Measurements from ENCODE around the gene ATG4D.
"Not testable (repeated sequence)": the region's sequence is repeated elsewhere in the genome, so short reads cannot be mapped to it uniquely, and the experiment has no call there.

The ATG4D gene

GRCh38 chr19:10568826-10569651, 25.3 kb downstream of the ATG4D start, which contains the start of gene CDKN2D:
Gene CDKN2D, minus strand, starts transcription at chr19:10568979. Its CDS starts 326 bp downstream, at chr19:10568653.
- peak within 1 kb of the TSS; percentile 91 for H3K4me3 Mint-ChIP-seq
- no peaks in the 10 kb centered on the region for H3K9me3 Mint-ChIP-seq
- peak within 1 kb of the TSS; percentile 97 for H3K27ac Mint-ChIP-seq
- H3K27me3 Mint-ChIP-seq, result no peaks in the 10 kb centered on the region
- DNase-seq, result peak; percentile 100
- peaks cover 39% of the 10 kb centered on the region for H3K36me3 Mint-ChIP-seq (ENCODE audit: low read depth)
- H3K4me1 Mint-ChIP-seq (ENCODE audit: low read depth), result peaks cover 45% of the 10 kb centered on the region

GRCh38 chr19:10573793-10574192, 30.1 kb downstream of the ATG4D start:
- DNase-seq, H3K4me3 Mint-ChIP-seq: not testable (repeated sequence)
- H3K4me1 Mint-ChIP-seq (ENCODE audit: low read depth), result peaks cover 17% of the 10 kb centered on the region

GRCh38 chr19:10574462-10574861, 30.8 kb downstream of the ATG4D start:
- DNase-seq, result no peak
- H3K36me3 Mint-ChIP-seq (ENCODE audit: low read depth), result peaks cover under 1% of the 10 kb centered on the region
- H3K9me3 Mint-ChIP-seq, result no peaks in the 10 kb centered on the region
- H3K27me3 Mint-ChIP-seq, result no peaks in the 10 kb centered on the region
- no peak overlapping the region for H3K27ac Mint-ChIP-seq
- no peak overlapping the region for H3K4me3 Mint-ChIP-seq
- peaks cover 13% of the 10 kb centered on the region for H3K4me1 Mint-ChIP-seq (ENCODE audit: low read depth)

More at GRCh38 chr19:10573793-10574192, 30.1 kb downstream of the ATG4D start:
- H3K27ac Mint-ChIP-seq; H3K9me3 Mint-ChIP-seq; H3K27me3 Mint-ChIP-seq; H3K36me3 Mint-ChIP-seq (ENCODE audit: low read depth): not testable (repeated sequence)

GRCh38 chr19:10575011-10575716, 31.5 kb downstream of the ATG4D start:
- Mint-ChIP-seq H3K9me3 (no peaks in the 10 kb centered on the region), H3K36me3 (ENCODE audit: low read depth) (no peaks in the 10 kb centered on the region), H3K27me3 (no peaks in the 10 kb centered on the region), H3K4me3 (no peak overlapping the region), H3K4me1 (ENCODE audit: low read depth) (peaks cover 8% of the 10 kb centered on the region), H3K27ac (no peak overlapping the region)
- no peak for DNase-seq

- Mint-ChIP-seq H3K27me3 (no peaks in the 10 kb centered on the region), H3K9me3 (no peaks in the 10 kb centered on the region), H3K36me3 (ENCODE audit: low read depth) (no peaks in the 10 kb centered on the region), H3K27ac (no peak overlapping the region), H3K4me3 (no peak overlapping the region), H3K4me1 (ENCODE audit: low read depth) (peaks cover 8% of the 10 kb centered on the region)
- no peak for DNase-seq
Measured at GRCh38 chr19:10577951-10578350, 34.2 kb downstream of the ATG4D start.

GRCh38 chr19:10580979-10581631, 37.4 kb downstream of the ATG4D start:
- H3K27ac Mint-ChIP-seq, result peak overlapping the region; percentile 75
- no peak overlapping the region for H3K4me3 Mint-ChIP-seq
- DNase-seq, result peak; percentile 93
- H3K4me1 Mint-ChIP-seq (ENCODE audit: low read depth), result peaks cover 8% of the 10 kb centered on the region
- no peaks in the 10 kb centered on the region for H3K9me3 Mint-ChIP-seq
- no peaks in the 10 kb centered on the region for H3K36me3 Mint-ChIP-seq (ENCODE audit: low read depth)
- H3K27me3 Mint-ChIP-seq, result no peaks in the 10 kb centered on the region

- H3K27ac Mint-ChIP-seq, result no peak overlapping the region
- H3K9me3 Mint-ChIP-seq, result no peaks in the 10 kb centered on the region
- no peaks in the 10 kb centered on the region for H3K27me3 Mint-ChIP-seq
- no peak overlapping the region for H3K4me3 Mint-ChIP-seq
- no peak for DNase-seq
- H3K4me1 Mint-ChIP-seq (ENCODE audit: low read depth), result peaks cover 8% of the 10 kb centered on the region
- H3K36me3 Mint-ChIP-seq (ENCODE audit: low read depth), result no peaks in the 10 kb centered on the region
Measured at GRCh38 chr19:10582091-10582490, 38.4 kb downstream of the ATG4D start.

- no peak overlapping the region for H3K4me3 Mint-ChIP-seq
- DNase-seq, result no peak
- H3K4me1 Mint-ChIP-seq (ENCODE audit: low read depth), result peaks cover 14% of the 10 kb centered on the region
- no peak overlapping the region for H3K27ac Mint-ChIP-seq
- peaks cover 7% of the 10 kb centered on the region for H3K27me3 Mint-ChIP-seq
- no peaks in the 10 kb centered on the region for H3K36me3 Mint-ChIP-seq (ENCODE audit: low read depth)
- no peaks in the 10 kb centered on the region for H3K9me3 Mint-ChIP-seq
Measured at GRCh38 chr19:10583036-10583776, 39.5 kb downstream of the ATG4D start.

GRCh38 chr19:10586396-10586795, 42.7 kb downstream of the ATG4D start:
- no peaks in the 10 kb centered on the region for H3K9me3 Mint-ChIP-seq
- DNase-seq, result no peak
- H3K4me1 Mint-ChIP-seq (ENCODE audit: low read depth), result peaks cover 8% of the 10 kb centered on the region
- H3K4me3 Mint-ChIP-seq, result no peak overlapping the region
- H3K36me3 Mint-ChIP-seq (ENCODE audit: low read depth), result no peaks in the 10 kb centered on the region
- peaks cover 7% of the 10 kb centered on the region for H3K27me3 Mint-ChIP-seq
- H3K27ac Mint-ChIP-seq, result no peak overlapping the region

- no peak for DNase-seq
- no peak within 1 kb of the TSS for H3K4me3 Mint-ChIP-seq
- H3K27ac Mint-ChIP-seq, result no peak within 1 kb of the TSS
- H3K36me3 Mint-ChIP-seq (ENCODE audit: low read depth), result no peaks in the 10 kb centered on the region
- peaks cover 7% of the 10 kb centered on the region for H3K27me3 Mint-ChIP-seq
- no peaks in the 10 kb centered on the region for H3K9me3 Mint-ChIP-seq
- H3K4me1 Mint-ChIP-seq (ENCODE audit: low read depth), result peaks cover 6% of the 10 kb centered on the region
Measured at GRCh38 chr19:10587022-10587838, 43.5 kb downstream of the ATG4D start, which contains the start of gene AP1M2. Gene AP1M2, minus strand, starts transcription at chr19:10587312. Its CDS starts 81 bp downstream, at chr19:10587231.

GRCh38 chr19:10587839-10588150, 44.1 kb downstream of the ATG4D start:
- Mint-ChIP-seq H3K4me3 (no peak overlapping the region), H3K27me3 (peaks cover 7% of the 10 kb centered on the region), H3K9me3 (no peaks in the 10 kb centered on the region), H3K36me3 (ENCODE audit: low read depth) (no peaks in the 10 kb centered on the region), H3K4me1 (ENCODE audit: low read depth) (peaks cover 6% of the 10 kb centered on the region), H3K27ac (no peak overlapping the region)
- DNase-seq, result no peak

- H3K9me3 Mint-ChIP-seq, result no peaks in the 10 kb centered on the region
Measured at GRCh38 chr19:10593148-10593547, 49.4 kb downstream of the ATG4D start.

GRCh38 chr19:10593820-10594637, 50.3 kb downstream of the ATG4D start:
- H3K27ac Mint-ChIP-seq, result peak overlapping the region; percentile 59
- no peaks in the 10 kb centered on the region for H3K27me3 Mint-ChIP-seq
- H3K36me3 Mint-ChIP-seq (ENCODE audit: low read depth), result no peaks in the 10 kb centered on the region
- DNase-seq, result no peak
- H3K9me3 Mint-ChIP-seq, result no peaks in the 10 kb centered on the region
- H3K4me3 Mint-ChIP-seq, result no peak overlapping the region
- peaks cover 19% of the 10 kb centered on the region for H3K4me1 Mint-ChIP-seq (ENCODE audit: low read depth)

More at GRCh38 chr19:10593148-10593547, 49.4 kb downstream of the ATG4D start:
- DNase-seq, result no peak
- no peak overlapping the region for H3K27ac Mint-ChIP-seq
- H3K4me3 Mint-ChIP-seq, result no peak overlapping the region
- H3K4me1 Mint-ChIP-seq (ENCODE audit: low read depth), result peaks cover 19% of the 10 kb centered on the region
- no peaks in the 10 kb centered on the region for H3K27me3 Mint-ChIP-seq
- no peaks in the 10 kb centered on the region for H3K36me3 Mint-ChIP-seq (ENCODE audit: low read depth)

All from activated T-cell treated with anti-CD3 and anti-CD28 coated beads, Interleukin-2, amount 50 U/mL, for 24 hours (primary cell).